H1 (cell line): ENCODE measurements around the gene ZNF530. TPM values are rescaled to one million over a fixed set of nuclear protein-coding genes. Genes with fewer than 3 reads are reported as not detected.

ENCODE experiments used
- CHD2 ChIP-seq: IDR thresholded peaks from 2 replicates; pipeline ENCODE4 v1.6.1; 2012; ENCODE audit warnings: low read length, improper control_type of control experiment
- TAF1 ChIP-seq: IDR thresholded peaks from 2 replicates; pipeline ENCODE4 v1.6.1; 2011; ENCODE audit warnings: mild to moderate bottlenecking, low read depth, low read length
- polyA plus RNA-seq, 7 experiments: library from polyadenylated mRNA; depleted of rRNA in 3 of 7; stranded (reverse) in 5 of 7; unstranded in 2 of 7; fragments of >200 nt in 5 of 7; fragments of 200-250 nt in 2 of 7; gene quantifications; 1 replicate in 5 of 7; 2 replicates in 1 of 7; 4 replicates in 1 of 7; pipeline versions ENCODE4 v1.2.1 to v1.2.3, GENCODE V29; 2011 to 2013; ENCODE audit warnings: missing spikeins in 2 of 7, mixed read lengths in 2 of 7
- total RNA-seq: library from RNA; stranded (reverse); fragmentation: NEBNext Ultra II Directional; extraction: Animal tissue kit (Norgen Biotek cat#: 25700); gene quantifications from 2 replicates; pipeline ENCODE4 v1.2.1, GENCODE V29; 2021
- TF ChIP-seq, protein P1 (sequence below), 3 experiments: IDR thresholded peaks; 1 replicate in 2 of 3; 2 replicates in 1 of 3; pipeline versions ENCODE4 v1.5.1 to v1.6.1; 2011; ENCODE audit warnings: low read length in 3 of 3, mild to moderate bottlenecking in 3 of 3, inconsistent platforms in 2 of 3, low read depth in 1 of 3, moderate library complexity in 1 of 3; ENCODE audit not compliant: insufficient read depth in 1 of 3; ENCODE audit errors: control extremely low read depth in 1 of 3

The ZNF530 gene
- total and polyA plus RNA-seq, 2 of the 8 experiments (the other 6 are each of a cell fraction or from before 2014, with no cell fraction given) = 4.2 to 9.3 TPM

- no peak for TF ChIP-seq CHD2
- TF ChIP-seq, protein P1, sequence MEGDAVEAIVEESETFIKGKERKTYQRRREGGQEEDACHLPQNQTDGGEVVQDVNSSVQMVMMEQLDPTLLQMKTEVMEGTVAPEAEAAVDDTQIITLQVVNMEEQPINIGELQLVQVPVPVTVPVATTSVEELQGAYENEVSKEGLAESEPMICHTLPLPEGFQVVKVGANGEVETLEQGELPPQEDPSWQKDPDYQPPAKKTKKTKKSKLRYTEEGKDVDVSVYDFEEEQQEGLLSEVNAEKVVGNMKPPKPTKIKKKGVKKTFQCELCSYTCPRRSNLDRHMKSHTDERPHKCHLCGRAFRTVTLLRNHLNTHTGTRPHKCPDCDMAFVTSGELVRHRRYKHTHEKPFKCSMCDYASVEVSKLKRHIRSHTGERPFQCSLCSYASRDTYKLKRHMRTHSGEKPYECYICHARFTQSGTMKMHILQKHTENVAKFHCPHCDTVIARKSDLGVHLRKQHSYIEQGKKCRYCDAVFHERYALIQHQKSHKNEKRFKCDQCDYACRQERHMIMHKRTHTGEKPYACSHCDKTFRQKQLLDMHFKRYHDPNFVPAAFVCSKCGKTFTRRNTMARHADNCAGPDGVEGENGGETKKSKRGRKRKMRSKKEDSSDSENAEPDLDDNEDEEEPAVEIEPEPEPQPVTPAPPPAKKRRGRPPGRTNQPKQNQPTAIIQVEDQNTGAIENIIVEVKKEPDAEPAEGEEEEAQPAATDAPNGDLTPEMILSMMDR (IDR thresholded peaks at IDR 0.05; ENCODE audit: control extremely low read depth in 1 of 3, insufficient read depth in 1 of 3, low read depth in 1 of 3, low read length in 3 of 3) = no peak
- no peak for TF ChIP-seq TAF1
These were observed 44.0 kb downstream of the ZNF530 start (continued) for GRCh38 chr19:57643734-57644133.
